AG04450 (cell line): ENCODE results near the gene MAD1L1. TPM values are rescaled to one million over a fixed set of nuclear protein-coding genes. Genes with fewer than 3 reads are reported as not detected.

Source experiments
- CTCF ChIA-PET: fragments of 300-600, 350-600 bp; formaldehyde crosslinking; extraction: SDS; loops from one replicate; lab custom pipeline; 2022; ENCODE audit warnings: antibody characterized with exemption, inconsistent platforms; lab: Charles Lee
- POLR2A ChIA-PET: fragments of 350-600 bp; formaldehyde crosslinking; extraction: SDS; loops from one replicate; lab custom pipeline; 2021; ENCODE audit warnings: antibody characterized with exemption, inconsistent platforms; lab: Yijun Ruan, JAX
- DNase-seq: peaks from one replicate; pipeline ENCODE4 v3.0.0-alpha.2; 2011; ENCODE audit warnings: low read depth, low spot score
- H3K27ac ChIP-seq: one replicate; pipeline ENCODE4 v1.5.1; 2012; ENCODE audit warnings: low read depth, low read length, control low read depth
- H3K27me3 ChIP-seq: one replicate; pipeline ENCODE4 v1.6.0; 2012; ENCODE audit warnings: low read length; ENCODE audit not compliant: control insufficient read depth, insufficient read depth
- H3K4me3 ChIP-seq: 2 replicates; pipeline ENCODE4 v1.5.1; 2011; ENCODE audit warnings: mild to moderate bottlenecking, low read depth, low read length, control low read depth
- H3K9me3 ChIP-seq: 2 replicates; pipeline ENCODE4 v1.5.1; 2012; ENCODE audit warnings: low read length; ENCODE audit not compliant: control insufficient read depth, insufficient read depth
- polyA plus RNA-seq: library from polyadenylated mRNA; depleted of rRNA; stranded (reverse); fragments of >200 nt; gene quantifications from 2 replicates; pipeline ENCODE4 v1.2.3, GENCODE V29; 2011
- TF ChIP-seq, protein P1 (sequence below): IDR thresholded peaks from 2 replicates; pipeline ENCODE4 v1.5.1; 2011; ENCODE audit warnings: low read depth, low read length, control low read depth, inconsistent platforms

The MAD1L1 gene
- polyA plus RNA-seq, 1 experiment: 11.9 TPM

- H3K27ac ChIP-seq: no peak overlapping the region
- no peaks in the 10 kb centered on the region for H3K27me3 ChIP-seq
- TF ChIP-seq, protein P1, sequence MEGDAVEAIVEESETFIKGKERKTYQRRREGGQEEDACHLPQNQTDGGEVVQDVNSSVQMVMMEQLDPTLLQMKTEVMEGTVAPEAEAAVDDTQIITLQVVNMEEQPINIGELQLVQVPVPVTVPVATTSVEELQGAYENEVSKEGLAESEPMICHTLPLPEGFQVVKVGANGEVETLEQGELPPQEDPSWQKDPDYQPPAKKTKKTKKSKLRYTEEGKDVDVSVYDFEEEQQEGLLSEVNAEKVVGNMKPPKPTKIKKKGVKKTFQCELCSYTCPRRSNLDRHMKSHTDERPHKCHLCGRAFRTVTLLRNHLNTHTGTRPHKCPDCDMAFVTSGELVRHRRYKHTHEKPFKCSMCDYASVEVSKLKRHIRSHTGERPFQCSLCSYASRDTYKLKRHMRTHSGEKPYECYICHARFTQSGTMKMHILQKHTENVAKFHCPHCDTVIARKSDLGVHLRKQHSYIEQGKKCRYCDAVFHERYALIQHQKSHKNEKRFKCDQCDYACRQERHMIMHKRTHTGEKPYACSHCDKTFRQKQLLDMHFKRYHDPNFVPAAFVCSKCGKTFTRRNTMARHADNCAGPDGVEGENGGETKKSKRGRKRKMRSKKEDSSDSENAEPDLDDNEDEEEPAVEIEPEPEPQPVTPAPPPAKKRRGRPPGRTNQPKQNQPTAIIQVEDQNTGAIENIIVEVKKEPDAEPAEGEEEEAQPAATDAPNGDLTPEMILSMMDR: no peak
These were observed 423.7 kb downstream of the MAD1L1 start for GRCh38 chr7:1809070-1809469.

DNA sequence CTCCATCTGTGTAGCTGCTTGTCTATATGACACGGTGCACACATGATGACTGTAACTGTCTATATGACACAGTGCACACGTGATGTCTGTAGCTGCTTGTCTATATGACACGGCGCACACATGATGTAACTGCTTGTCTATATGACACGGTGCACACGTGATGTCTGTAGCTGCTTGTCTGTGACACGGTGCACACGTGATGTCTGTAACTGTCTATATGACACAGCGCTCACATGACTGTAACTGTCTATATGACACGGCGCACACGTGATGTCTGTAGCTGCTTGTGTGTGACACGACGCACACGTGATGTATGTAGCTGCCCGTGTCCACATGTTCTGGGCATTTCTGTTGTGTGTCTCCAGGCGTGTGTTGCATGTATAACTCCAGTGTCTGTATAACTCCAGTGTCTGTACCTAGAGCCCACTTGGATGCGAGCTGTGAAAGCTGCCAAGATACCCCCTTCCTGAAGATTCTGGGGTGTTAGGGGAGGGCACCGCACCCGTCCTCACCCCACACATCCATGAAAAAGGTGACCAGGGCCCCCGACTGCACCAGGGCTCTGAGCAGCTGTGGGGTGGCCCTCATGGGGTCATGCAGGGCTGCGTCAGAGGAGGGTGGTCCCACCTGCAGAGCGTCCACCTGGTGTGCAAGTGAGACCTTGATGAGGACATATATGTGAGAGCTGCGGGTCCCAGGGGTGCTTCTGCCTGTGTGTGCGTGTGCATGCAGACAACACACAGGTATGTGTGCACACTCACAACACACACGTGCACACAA lies 424.7 kb downstream of the MAD1L1 start:
- Histone ChIP-seq H3K27me3 (peaks cover under 1% of the 10 kb centered on the region), H3K4me3 (no peak overlapping the region), H3K27ac (no peak overlapping the region), H3K9me3 (peaks cover 3% of the 10 kb centered on the region)
- TF ChIP-seq, protein P1: no peak
- ChIA-PET POLR2A (no interaction called here), CTCF (no interaction called here)
- DNase-seq: no peak

More at GRCh38 chr7:1809070-1809469, 423.7 kb downstream of the MAD1L1 start:
- POLR2A ChIA-PET: no interaction called here
- Histone ChIP-seq H3K9me3 (peaks cover 3% of the 10 kb centered on the region), H3K4me3 (no peak overlapping the region)
- CTCF ChIA-PET: no interaction called here
- no peak for DNase-seq

DNA sequence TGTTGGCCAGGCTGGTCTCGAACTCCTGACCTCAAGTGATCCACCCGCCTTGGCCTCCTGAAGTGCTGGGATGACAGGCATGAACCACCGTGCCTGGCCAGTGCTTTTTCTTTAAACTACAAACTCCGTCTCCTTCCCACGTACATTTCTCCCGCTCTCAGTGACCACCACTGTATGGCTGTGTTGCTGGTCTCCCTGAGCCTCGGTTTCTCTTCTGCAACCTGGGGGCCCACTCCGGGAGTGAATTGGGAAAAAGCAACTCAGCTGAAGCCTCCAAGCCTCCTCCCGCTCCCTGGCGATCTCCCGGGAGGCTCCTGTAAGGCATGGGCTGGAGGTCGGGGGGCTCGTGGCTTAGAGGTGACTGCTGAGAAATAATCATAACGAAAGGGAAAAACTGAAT lies 426.4 kb downstream of the MAD1L1 start:
- no peak overlapping the region for H3K27ac ChIP-seq
- ChIA-PET CTCF (no interaction called here), POLR2A (no interaction called here)
- TF ChIP-seq, protein P1: no peak
- no peak overlapping the region for H3K4me3 ChIP-seq
- DNase-seq: no peak
- H3K9me3 ChIP-seq: peaks cover 3% of the 10 kb centered on the region
- peaks cover 8% of the 10 kb centered on the region for H3K27me3 ChIP-seq

DNA sequence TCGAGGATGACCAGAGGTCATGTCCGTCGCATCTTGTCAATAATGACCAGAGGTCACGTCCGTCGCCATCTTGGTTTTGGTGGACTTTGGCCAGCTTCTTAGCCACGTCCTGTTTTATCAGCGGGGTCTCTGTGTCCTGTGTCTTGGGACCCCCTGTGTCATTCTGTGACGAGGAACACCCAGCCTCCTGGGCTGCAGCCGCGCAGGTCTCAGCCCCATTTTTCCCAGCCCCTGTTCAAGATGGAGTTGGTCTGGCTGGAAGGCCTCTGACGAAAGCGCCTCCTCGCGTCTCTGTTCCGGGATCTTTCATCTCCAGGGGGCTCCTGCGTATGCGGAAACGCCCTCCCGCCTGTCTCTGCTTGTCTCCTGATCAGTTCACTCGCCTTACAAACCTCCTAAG lies 428.4 kb downstream of the MAD1L1 start:
- Histone ChIP-seq H3K27ac (no peak overlapping the region), H3K27me3 (peaks cover 13% of the 10 kb centered on the region), H3K4me3 (no peak overlapping the region), H3K9me3 (peaks cover 3% of the 10 kb centered on the region; the same call in 1 of the 2 replicates)
- TF ChIP-seq, protein P1: no peak
- POLR2A ChIA-PET: no interaction called here
- CTCF ChIA-PET: no interaction called here
- DNase-seq: no peak

GRCh38 chr7:1802899-1803298 lies 429.8 kb downstream of the MAD1L1 start:
- no peak overlapping the region for H3K4me3 ChIP-seq
- POLR2A ChIA-PET: no interaction called here
- peaks cover 13% of the 10 kb centered on the region for H3K27me3 ChIP-seq
- CTCF ChIA-PET: no interaction called here
- H3K27ac ChIP-seq: no peak overlapping the region
- TF ChIP-seq, protein P1: no peak
- DNase-seq: no peak
- H3K9me3 ChIP-seq: peaks cover 3% of the 10 kb centered on the region; the same call in 1 of the 2 replicates
